HFFc6 (cell line): ENCODE measurements around the gene MMP20. TPM values are rescaled to one million over a fixed set of nuclear protein-coding genes. Genes with fewer than 3 reads are reported as not detected.

Experiments used
- DNase-seq: peaks from one replicate; pipeline ENCODE4 v3.0.0-alpha.2; 2018
- H3K27ac Mint-ChIP-seq: 2 replicates; pipeline ENCODE4 v1.8.0; 2020; ENCODE audit warnings: mild to moderate bottlenecking, mixed read lengths
- H3K27me3 Mint-ChIP-seq: 2 replicates; pipeline ENCODE4 v1.8.0; 2021; ENCODE audit warnings: mild to moderate bottlenecking, moderate library complexity, mixed read lengths; ENCODE audit not compliant: insufficient read depth
- H3K36me3 Mint-ChIP-seq: 2 replicates; pipeline ENCODE4 v1.8.0; 2021; ENCODE audit warnings: low read depth, mixed read lengths
- H3K4me1 Mint-ChIP-seq: 2 replicates; pipeline ENCODE4 v1.8.0; 2020; ENCODE audit warnings: low read depth, mixed read lengths
- H3K4me3 Mint-ChIP-seq: 2 replicates; pipeline ENCODE4 v1.8.0; 2020; ENCODE audit warnings: mild to moderate bottlenecking, moderate library complexity, mixed read lengths
- H3K9me3 Mint-ChIP-seq: 2 replicates; pipeline ENCODE4 v1.8.0; 2020; ENCODE audit warnings: mild to moderate bottlenecking, mixed read lengths
- CTCF ChIP-seq: fragments of 200-600 bp; sonication (generic); IDR thresholded peaks from 2 replicates; pipeline ENCODE4 v1.5.0; 2021; ENCODE audit warnings: antibody characterized with exemption, mild to moderate bottlenecking
- long read RNA-seq: library from polyadenylated mRNA; unstranded; transcript quantifications from one replicate; pipeline ENCODE4 v2.0.0, GENCODE V29; 2019
- total RNA-seq, 6 experiments: library from RNA; stranded (reverse); fragmentation: NEBNext Ultra II Directional; extraction: Animal tissue kit (Norgen Biotek cat#: 25700); gene quantifications; 2 replicates in 1 of 6; 3 replicates in 5 of 6; pipeline ENCODE4 v1.2.3, GENCODE V29; 2021

Gene MMP20
- total RNA-seq = not detected
- long read RNA-seq = 0 reads

- peaks cover 17% of the 10 kb centered on the region for H3K27me3 Mint-ChIP-seq
Observed at GRCh38 chr11:102625177-102625576, at the start of gene MMP20. TSS of gene MMP20 (minus strand) at chr11:102625332. CDS start at chr11:102625319, 13 bp downstream.

GRCh38 chr11:102669664-102670063 is 44.5 kb upstream of the MMP20 start:
- H3K9me3 Mint-ChIP-seq = no peaks in the 10 kb centered on the region
- H3K4me3 Mint-ChIP-seq = no peak overlapping the region
- no peaks in the 10 kb centered on the region for H3K4me1 Mint-ChIP-seq
- H3K27me3 Mint-ChIP-seq = peaks cover 14% of the 10 kb centered on the region
- TF ChIP-seq CTCF = no peak
- H3K27ac Mint-ChIP-seq = no peak overlapping the region
- no peaks in the 10 kb centered on the region for H3K36me3 Mint-ChIP-seq
- no peak for DNase-seq

More at GRCh38 chr11:102625177-102625576, at the start of gene MMP20:
- Mint-ChIP-seq H3K4me1 (peaks cover 12% of the 10 kb centered on the region), H3K36me3 (no peaks in the 10 kb centered on the region), H3K9me3 (no peaks in the 10 kb centered on the region), H3K4me3 (no peak within 1 kb of the TSS), H3K27ac (no peak within 1 kb of the TSS)
- no peak for TF ChIP-seq CTCF
- DNase-seq = no peak

DNA sequence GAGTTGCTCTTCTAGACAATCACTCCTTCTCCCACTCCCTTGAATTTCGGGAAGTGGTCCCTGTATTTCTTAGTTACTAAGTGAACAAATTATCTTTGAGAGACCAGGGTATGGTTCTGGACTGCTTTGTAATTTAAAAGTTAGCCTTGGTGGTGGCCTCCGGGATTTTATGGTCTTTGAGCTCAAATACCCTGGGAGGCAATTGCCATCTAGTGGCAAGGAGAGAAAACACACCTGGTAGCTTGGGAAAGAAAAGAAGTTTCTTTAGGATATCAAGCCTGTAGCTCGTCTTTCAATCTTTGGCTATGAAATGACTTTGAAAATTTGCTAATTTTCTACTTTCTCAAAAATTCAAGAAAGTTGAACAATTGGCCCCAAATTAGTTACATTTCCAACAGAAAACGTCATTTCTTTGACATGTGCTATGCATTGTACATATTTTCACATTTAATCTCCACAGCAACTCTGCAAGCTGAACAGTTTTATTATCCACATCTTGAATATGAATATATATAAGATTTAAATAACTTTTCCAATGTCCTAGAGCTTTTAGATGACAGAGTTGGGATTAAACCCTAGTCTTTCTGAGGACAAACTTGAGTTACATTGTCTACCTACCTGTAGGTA is 41.3 kb upstream of the MMP20 start:
- Mint-ChIP-seq H3K27me3 (peaks cover 23% of the 10 kb centered on the region), H3K27ac (no peak overlapping the region), H3K4me3 (no peak overlapping the region), H3K9me3 (no peaks in the 10 kb centered on the region), H3K4me1 (no peaks in the 10 kb centered on the region), H3K36me3 (no peaks in the 10 kb centered on the region)
- DNase-seq = peak; percentile 46
- peak; percentile 92 for TF ChIP-seq CTCF

DNA sequence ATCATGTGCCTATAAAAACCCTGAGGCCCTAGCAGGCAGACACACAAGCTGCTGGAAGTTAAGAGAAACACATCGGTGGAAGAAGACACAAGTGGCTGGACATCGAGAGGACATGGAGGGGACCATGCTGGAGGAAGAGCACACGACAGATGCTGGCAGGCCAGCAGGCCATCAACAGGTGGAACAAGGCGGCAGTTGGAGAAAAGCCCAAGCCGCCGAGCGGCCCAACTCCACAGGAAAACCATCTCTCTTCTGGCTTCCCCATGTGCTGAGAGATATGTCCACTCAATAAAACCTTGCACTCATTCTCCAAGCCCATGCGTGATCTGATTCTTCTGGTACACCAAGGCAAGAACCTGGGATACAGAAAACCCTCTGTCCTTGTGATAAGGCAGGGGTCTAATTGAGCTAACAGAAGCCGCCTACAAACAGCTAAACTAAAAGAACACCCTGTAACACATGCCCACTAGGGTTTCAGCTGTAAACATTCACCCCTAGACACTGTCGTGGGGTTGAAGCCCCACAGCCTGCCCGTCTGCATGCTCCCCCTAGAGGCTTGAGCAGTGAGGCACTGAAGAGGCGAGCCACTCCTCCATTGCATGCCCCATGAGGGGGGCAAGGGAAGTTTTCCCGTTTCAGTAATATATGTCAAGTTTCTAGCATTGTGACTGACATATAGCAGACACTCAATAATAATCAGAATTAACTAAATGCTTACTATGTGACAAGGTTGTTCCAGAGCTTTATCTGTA is 39.0 kb upstream of the MMP20 start:
- Mint-ChIP-seq H3K27me3 (peaks cover 27% of the 10 kb centered on the region), H3K9me3 (no peaks in the 10 kb centered on the region), H3K36me3 (no peaks in the 10 kb centered on the region), H3K4me3 (no peak overlapping the region), H3K27ac (no peak overlapping the region), H3K4me1 (no peaks in the 10 kb centered on the region)
- no peak for DNase-seq
- peak; percentile 75 for TF ChIP-seq CTCF

DNA sequence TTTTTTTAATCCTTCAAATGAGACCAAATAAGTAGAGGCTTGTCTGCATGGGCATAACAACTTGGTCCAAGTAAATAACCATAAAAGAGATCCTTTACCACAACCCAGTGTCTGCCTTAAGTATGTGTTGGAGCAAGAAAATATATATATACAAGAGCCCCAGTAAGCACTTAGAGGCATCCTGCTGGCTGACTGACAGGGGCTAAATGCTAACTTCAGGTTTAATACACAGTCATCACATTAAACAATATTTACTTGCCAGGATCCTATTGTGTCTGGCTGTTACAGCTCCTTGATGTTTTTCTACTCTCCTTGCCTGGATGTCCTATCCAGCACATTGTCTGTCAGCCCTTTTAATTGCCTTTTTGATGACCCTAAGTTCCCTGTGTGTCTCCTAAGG is 37.5 kb upstream of the MMP20 start:
- no peak overlapping the region for H3K4me3 Mint-ChIP-seq
- TF ChIP-seq CTCF = no peak
- no peaks in the 10 kb centered on the region for H3K36me3 Mint-ChIP-seq
- H3K4me1 Mint-ChIP-seq = no peaks in the 10 kb centered on the region
- H3K27me3 Mint-ChIP-seq = peaks cover 30% of the 10 kb centered on the region
- H3K27ac Mint-ChIP-seq = no peak overlapping the region
- no peaks in the 10 kb centered on the region for H3K9me3 Mint-ChIP-seq
- DNase-seq = no peak
